ENCODE data around the gene SMAD2.

Gene SMAD2

GRCh38 chr18:47788621-47789020 lies 141.8 kb downstream of the SMAD2 start:
- no peaks in the 10 kb centered on the region for H3K36me3 ChIP-seq (replicated peaks; ENCODE audit: low read depth, low read length)
- H3K27ac ChIP-seq (ENCODE audit: low read length), result no peak overlapping the region
- no peak overlapping the region for H3K4me2 ChIP-seq (ENCODE audit: low read length)
- no peaks in the 10 kb centered on the region for H3K4me1 ChIP-seq (ENCODE audit: low read length)
- H3K9ac ChIP-seq (ENCODE audit: low read length), result no peak overlapping the region
- TF ChIP-seq EZH2phosphoT487 (IDR thresholded peaks at IDR 0.05; ENCODE audit: low read depth) (no peak), CTCF (IDR thresholded peaks at IDR 0.05; ENCODE audit: low read depth, low read length) (no peak)
- H3K9me3 ChIP-seq (ENCODE audit: insufficient read depth, low read length), result peaks cover 16% of the 10 kb centered on the region
- H3K4me3 ChIP-seq (ENCODE audit: low read length), result no peak overlapping the region
- no peaks in the 10 kb centered on the region for H4K20me1 ChIP-seq (ENCODE audit: insufficient read depth, low read length)
- H3K27me3 ChIP-seq (ENCODE audit: low read depth, low read length), result peaks cover 21% of the 10 kb centered on the region
- H3K79me2 ChIP-seq (ENCODE audit: low read length), result no peaks in the 10 kb centered on the region
- no peak overlapping the region for H2AFZ ChIP-seq (ENCODE audit: low read depth, low read length)

DNA sequence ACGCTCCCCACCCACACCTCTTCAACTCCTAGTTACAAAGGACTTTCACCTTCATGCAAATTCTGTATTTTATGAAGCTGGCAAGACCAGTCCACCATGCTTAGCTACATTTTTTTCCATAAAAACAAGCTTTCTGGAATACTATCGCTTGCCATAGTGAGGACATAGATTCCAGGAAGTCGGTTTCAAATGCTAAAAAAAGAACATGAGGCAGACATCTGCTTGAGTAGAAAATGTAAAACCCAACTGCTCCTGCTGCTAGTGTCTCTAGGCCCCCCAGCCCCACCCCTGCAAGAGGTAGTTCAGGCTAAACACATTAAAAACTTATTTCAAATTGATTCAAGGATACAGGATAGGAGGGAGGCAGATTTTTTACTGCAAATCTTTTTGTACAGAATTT lies 148.9 kb downstream of the SMAD2 start:
- Histone ChIP-seq H3K79me2 (ENCODE audit: low read length) (no peaks in the 10 kb centered on the region), H3K4me3 (ENCODE audit: low read length) (no peak overlapping the region), H3K4me2 (ENCODE audit: low read length) (no peak overlapping the region), H4K20me1 (ENCODE audit: insufficient read depth, low read length) (no peaks in the 10 kb centered on the region), H3K9ac (ENCODE audit: low read length) (no peak overlapping the region), H3K4me1 (ENCODE audit: low read length) (no peaks in the 10 kb centered on the region), H3K27me3 (ENCODE audit: low read depth, low read length) (peaks cover 19% of the 10 kb centered on the region; the same call in 1 of the 2 replicates), H3K36me3 (replicated peaks; ENCODE audit: low read depth, low read length) (no peaks in the 10 kb centered on the region), H2AFZ (ENCODE audit: low read depth, low read length) (no peak overlapping the region), H3K27ac (ENCODE audit: low read length) (no peak overlapping the region), H3K9me3 (ENCODE audit: insufficient read depth, low read length) (peaks cover 16% of the 10 kb centered on the region)
- no peak for TF ChIP-seq CTCF (IDR thresholded peaks at IDR 0.05; ENCODE audit: low read depth, low read length)
- no peak for TF ChIP-seq EZH2phosphoT487 (IDR thresholded peaks at IDR 0.05; ENCODE audit: low read depth)

- H3K36me3 ChIP-seq (replicated peaks; ENCODE audit: low read depth, low read length), result no peaks in the 10 kb centered on the region
- no peak overlapping the region for H3K4me3 ChIP-seq (ENCODE audit: low read length)
- H3K27me3 ChIP-seq (ENCODE audit: low read depth, low read length), result peaks cover 28% of the 10 kb centered on the region; the same call in 1 of the 2 replicates
- TF ChIP-seq CTCF (IDR thresholded peaks at IDR 0.05; ENCODE audit: low read depth, low read length), result no peak
- TF ChIP-seq EZH2phosphoT487 (IDR thresholded peaks at IDR 0.05; ENCODE audit: low read depth), result no peak
- H3K4me1 ChIP-seq (ENCODE audit: low read length), result no peaks in the 10 kb centered on the region
- no peaks in the 10 kb centered on the region for H3K79me2 ChIP-seq (ENCODE audit: low read length)
- H2AFZ ChIP-seq (ENCODE audit: low read depth, low read length), result no peak overlapping the region
- no peak overlapping the region for H3K4me2 ChIP-seq (ENCODE audit: low read length)
- no peaks in the 10 kb centered on the region for H4K20me1 ChIP-seq (ENCODE audit: insufficient read depth, low read length)
- peaks cover 14% of the 10 kb centered on the region for H3K9me3 ChIP-seq (ENCODE audit: insufficient read depth, low read length)
- no peak overlapping the region for H3K27ac ChIP-seq (ENCODE audit: low read length)
- H3K9ac ChIP-seq (ENCODE audit: low read length), result no peak overlapping the region
These were observed 150.3 kb downstream of the SMAD2 start for GRCh38 chr18:47780011-47780725.

DNA sequence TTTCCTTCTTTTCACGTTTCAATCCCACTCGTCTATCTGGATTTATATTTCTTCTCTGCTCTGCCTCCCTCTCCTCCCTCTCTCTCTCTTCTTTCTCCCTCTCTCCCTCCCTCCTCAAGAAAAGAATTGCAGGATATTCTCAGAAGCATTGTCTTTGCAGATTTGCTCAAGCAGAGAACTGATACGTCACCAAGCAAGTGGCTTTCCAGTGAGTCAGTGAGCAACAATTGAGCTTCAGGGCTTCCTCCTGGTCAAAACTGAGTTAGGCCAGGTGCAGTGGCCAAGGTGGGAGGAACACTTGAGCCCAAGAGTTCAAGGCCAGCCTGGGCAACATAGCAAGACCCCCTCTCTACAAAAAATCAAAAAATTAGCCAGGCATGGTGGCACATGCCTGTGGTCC lies 151.1 kb downstream of the SMAD2 start:
- TF ChIP-seq CTCF (IDR thresholded peaks at IDR 0.05; ENCODE audit: low read depth, low read length) (no peak), EZH2phosphoT487 (IDR thresholded peaks at IDR 0.05; ENCODE audit: low read depth) (no peak)
- Histone ChIP-seq H3K79me2 (ENCODE audit: low read length) (no peaks in the 10 kb centered on the region), H3K4me3 (ENCODE audit: low read length) (no peak overlapping the region), H3K4me1 (ENCODE audit: low read length) (no peaks in the 10 kb centered on the region), H3K9me3 (ENCODE audit: insufficient read depth, low read length) (peaks cover 7% of the 10 kb centered on the region), H3K27me3 (ENCODE audit: low read depth, low read length) (peaks cover 28% of the 10 kb centered on the region; the same call in 1 of the 2 replicates), H3K27ac (ENCODE audit: low read length) (no peak overlapping the region), H3K9ac (ENCODE audit: low read length) (no peak overlapping the region), H4K20me1 (ENCODE audit: insufficient read depth, low read length) (no peaks in the 10 kb centered on the region), H3K36me3 (replicated peaks; ENCODE audit: low read depth, low read length) (no peaks in the 10 kb centered on the region), H2AFZ (ENCODE audit: low read depth, low read length) (no peak overlapping the region), H3K4me2 (ENCODE audit: low read length) (no peak overlapping the region)
